Spleen (tissue), 7 donors: ENCODE results near the gene ITPRID2.

Experiments
- CTCF ChIP-seq, 11 experiments: fragments of 200-600 bp in 7 of 11; fragments of 450-650 bp in 4 of 11; sonication (generic) in 4 of 11; IDR thresholded peaks in 8 of 11; conservative IDR thresholded peaks in 3 of 11; 1 replicate in 7 of 11; 2 replicates in 4 of 11; pipeline versions ENCODE4 v1.4.0 to v1.8.0; 2016 to 2021; ENCODE audit warnings: antibody characterized with exemption in 11 of 11, inconsistent platforms in 4 of 11, mild to moderate bottlenecking in 1 of 11
- POLR2A ChIP-seq, 3 donors: fragments of 450-650 bp; IDR thresholded peaks; one replicate each; pipeline ENCODE4 v1.5.1; 2017; ENCODE audit warnings: antibody characterized with exemption in 3 of 3, mild to moderate bottlenecking in 1 of 3
- POLR2AphosphoS5 ChIP-seq, 3 donors: sonication (generic); formaldehyde crosslinking; IDR thresholded peaks; one replicate each; pipeline ENCODE4 v1.5.1; 2017; ENCODE audit warnings: antibody characterized with exemption in 3 of 3
- donor health status: DM: no; HTN: no; CAD: no; lungs with moderate emphysema.
- donor health status: DM: no; HTN: no; CAD: no.
- donor health status: DM: no; HTN: no; CAD: no.

GRCh38 chr2:181904022-181904632 lies 12.6 kb downstream of the ITPRID2 start:
- TF ChIP-seq CTCF (IDR thresholded peaks at IDR 0.05 in 8 of 11, conservative IDR thresholded peaks at IDR 0.05 in 3 of 11) (peak in 10 of 11 experiments; percentile 26 to 69 (median 54)), POLR2AphosphoS5 (IDR thresholded peaks at IDR 0.05) (no peak), POLR2A (IDR thresholded peaks at IDR 0.05) (no peak)
